ENCODE data around the gene PLEKHM1.
A peak's percentile ranks its signal among the peaks of the same experiment; 100 is the strongest.

The PLEKHM1 gene

GRCh38 chr17:45427181-45427835, 63.2 kb downstream of the PLEKHM1 start:
- DNase-seq (ENCODE audit: low read depth in 2 of 2) = no peak

GRCh38 chr17:45426561-45426960, 64.0 kb downstream of the PLEKHM1 start:
- no peak for DNase-seq (ENCODE audit: low read depth in 2 of 2)

- DNase-seq (ENCODE audit: low read depth in 2 of 2) = no peak
These were observed 64.5 kb downstream of the PLEKHM1 start for GRCh38 chr17:45425984-45426413.

- no peak for DNase-seq (ENCODE audit: low read depth in 2 of 2)
These were observed 65.2 kb downstream of the PLEKHM1 start for GRCh38 chr17:45425125-45425983.

- no peak for DNase-seq (ENCODE audit: low read depth in 2 of 2)
These were observed 65.8 kb downstream of the PLEKHM1 start for GRCh38 chr17:45424769-45425124.

GRCh38 chr17:45423975-45424335, 66.6 kb downstream of the PLEKHM1 start:
- no peak for DNase-seq (ENCODE audit: low read depth in 2 of 2)

- DNase-seq (ENCODE audit: low read depth in 2 of 2) = no peak
These were observed 67.1 kb downstream of the PLEKHM1 start for GRCh38 chr17:45423304-45423974.

- no peak for DNase-seq (ENCODE audit: low read depth in 2 of 2)
These were observed 75.3 kb downstream of the PLEKHM1 start for GRCh38 chr17:45414990-45415881.

GRCh38 chr17:45413498-45413923, 77.0 kb downstream of the PLEKHM1 start:
- DNase-seq (ENCODE audit: low read depth in 2 of 2) = no peak

GRCh38 chr17:45411348-45412105, 79.0 kb downstream of the PLEKHM1 start:
- DNase-seq (ENCODE audit: low read depth in 2 of 2) = no peak

GRCh38 chr17:45410144-45411091, 80.1 kb downstream of the PLEKHM1 start:
- DNase-seq (ENCODE audit: low read depth in 2 of 2) = peak; percentile 36 to 49

GRCh38 chr17:45409659-45410076, 80.9 kb downstream of the PLEKHM1 start:
- DNase-seq (ENCODE audit: low read depth in 2 of 2) = no peak

- no peak for DNase-seq (ENCODE audit: low read depth in 2 of 2)
These were observed 81.7 kb downstream of the PLEKHM1 start for GRCh38 chr17:45408611-45409421.

GRCh38 chr17:45406107-45406506, 84.4 kb downstream of the PLEKHM1 start:
- DNase-seq (ENCODE audit: low read depth in 2 of 2) = no peak

- DNase-seq (ENCODE audit: low read depth in 2 of 2) = no peak
These were observed 85.1 kb downstream of the PLEKHM1 start for GRCh38 chr17:45405250-45406086.

GRCh38 chr17:45404870-45405249, 85.7 kb downstream of the PLEKHM1 start:
- no peak for DNase-seq (ENCODE audit: low read depth in 2 of 2)

- DNase-seq (ENCODE audit: low read depth in 2 of 2) = no peak
These were observed 86.5 kb downstream of the PLEKHM1 start for GRCh38 chr17:45403906-45404490.

GRCh38 chr17:45402916-45403315, 87.6 kb downstream of the PLEKHM1 start:
- DNase-seq (ENCODE audit: low read depth in 2 of 2) = no peak
